ENCODE measurements around the gene SNX20. TPM values are rescaled to one million over a fixed set of nuclear protein-coding genes. Genes with fewer than 3 reads are reported as not detected.

SNX20 gene
- total RNA-seq, 2 donors from 2014 or later, result 0.86 to 1.6 TPM

DNA sequence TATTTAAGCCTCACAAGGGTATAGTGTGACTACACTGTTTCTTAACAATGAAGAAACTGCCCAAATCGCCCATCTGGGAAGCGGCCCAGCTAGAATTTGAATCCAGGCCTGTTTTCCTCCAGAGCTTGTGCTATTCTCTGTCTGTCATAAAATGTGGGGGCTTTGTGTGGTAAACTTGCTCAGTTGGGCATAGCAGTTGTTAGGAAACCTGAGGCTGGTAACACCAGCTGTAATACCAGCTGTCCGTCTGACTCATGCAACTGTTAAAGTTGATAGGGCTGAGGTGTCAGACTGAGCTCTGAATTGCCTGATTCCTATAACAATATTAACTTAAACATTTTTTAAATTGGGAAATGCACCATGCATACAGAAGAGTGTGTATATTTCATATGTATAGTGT lies 21.6 kb upstream of the SNX20 start:
- Histone ChIP-seq H3K9ac (ENCODE audit: low read depth in 2 of 2, low read length in 2 of 2) (no peak overlapping the region), H3K27me3 (no peaks in the 10 kb centered on the region), H3K36me3 (no peaks in the 10 kb centered on the region), H3K4me3 (no peak overlapping the region), H3K27ac (no peak overlapping the region), H3K4me1 (no peaks in the 10 kb centered on the region), H3K9me3 (no peaks in the 10 kb centered on the region)
- intact Hi-C loops (cut with DNase I), result no loop called here
- DNase-seq, result no peak
- TF ChIP-seq, protein P1, sequence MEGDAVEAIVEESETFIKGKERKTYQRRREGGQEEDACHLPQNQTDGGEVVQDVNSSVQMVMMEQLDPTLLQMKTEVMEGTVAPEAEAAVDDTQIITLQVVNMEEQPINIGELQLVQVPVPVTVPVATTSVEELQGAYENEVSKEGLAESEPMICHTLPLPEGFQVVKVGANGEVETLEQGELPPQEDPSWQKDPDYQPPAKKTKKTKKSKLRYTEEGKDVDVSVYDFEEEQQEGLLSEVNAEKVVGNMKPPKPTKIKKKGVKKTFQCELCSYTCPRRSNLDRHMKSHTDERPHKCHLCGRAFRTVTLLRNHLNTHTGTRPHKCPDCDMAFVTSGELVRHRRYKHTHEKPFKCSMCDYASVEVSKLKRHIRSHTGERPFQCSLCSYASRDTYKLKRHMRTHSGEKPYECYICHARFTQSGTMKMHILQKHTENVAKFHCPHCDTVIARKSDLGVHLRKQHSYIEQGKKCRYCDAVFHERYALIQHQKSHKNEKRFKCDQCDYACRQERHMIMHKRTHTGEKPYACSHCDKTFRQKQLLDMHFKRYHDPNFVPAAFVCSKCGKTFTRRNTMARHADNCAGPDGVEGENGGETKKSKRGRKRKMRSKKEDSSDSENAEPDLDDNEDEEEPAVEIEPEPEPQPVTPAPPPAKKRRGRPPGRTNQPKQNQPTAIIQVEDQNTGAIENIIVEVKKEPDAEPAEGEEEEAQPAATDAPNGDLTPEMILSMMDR (IDR thresholded peaks at IDR 0.05), result no peak

DNA sequence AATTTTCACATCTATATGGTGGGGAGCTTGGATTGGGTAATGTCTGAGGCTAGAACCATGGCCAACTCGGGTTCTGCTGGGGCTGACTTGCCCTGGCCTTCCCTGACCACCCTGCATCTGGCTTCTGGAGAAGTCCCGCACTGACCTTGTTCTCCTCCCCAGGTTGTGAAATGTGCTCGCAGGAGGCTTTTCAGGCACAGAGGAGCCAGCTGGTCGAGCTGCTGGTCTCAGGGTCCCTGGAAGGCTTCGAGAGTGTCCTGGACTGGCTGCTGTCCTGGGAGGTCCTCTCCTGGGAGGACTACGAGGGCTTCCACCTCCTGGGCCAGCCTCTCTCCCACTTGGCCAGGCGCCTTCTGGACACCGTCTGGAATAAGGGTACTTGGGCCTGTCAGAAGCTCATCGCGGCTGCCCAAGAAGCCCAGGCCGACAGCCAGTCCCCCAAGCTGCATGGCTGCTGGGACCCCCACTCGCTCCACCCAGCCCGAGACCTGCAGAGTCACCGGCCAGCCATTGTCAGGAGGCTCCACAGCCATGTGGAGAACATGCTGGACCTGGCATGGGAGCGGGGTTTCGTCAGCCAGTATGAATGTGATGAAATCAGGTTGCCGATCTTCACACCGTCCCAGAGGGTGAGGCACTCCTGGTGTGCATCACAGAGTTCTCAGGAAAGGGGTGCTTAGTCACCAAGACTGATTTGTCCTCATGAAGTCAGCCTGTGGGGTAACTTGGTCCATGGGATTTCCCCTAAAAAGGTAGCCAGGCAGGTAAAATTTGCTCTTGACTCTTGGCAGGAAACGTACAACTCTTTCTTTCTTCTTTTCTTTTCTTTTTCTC lies 18.4 kb upstream of the SNX20 start:
- intact Hi-C loops (cut with DNase I), result no loop called here

DNA sequence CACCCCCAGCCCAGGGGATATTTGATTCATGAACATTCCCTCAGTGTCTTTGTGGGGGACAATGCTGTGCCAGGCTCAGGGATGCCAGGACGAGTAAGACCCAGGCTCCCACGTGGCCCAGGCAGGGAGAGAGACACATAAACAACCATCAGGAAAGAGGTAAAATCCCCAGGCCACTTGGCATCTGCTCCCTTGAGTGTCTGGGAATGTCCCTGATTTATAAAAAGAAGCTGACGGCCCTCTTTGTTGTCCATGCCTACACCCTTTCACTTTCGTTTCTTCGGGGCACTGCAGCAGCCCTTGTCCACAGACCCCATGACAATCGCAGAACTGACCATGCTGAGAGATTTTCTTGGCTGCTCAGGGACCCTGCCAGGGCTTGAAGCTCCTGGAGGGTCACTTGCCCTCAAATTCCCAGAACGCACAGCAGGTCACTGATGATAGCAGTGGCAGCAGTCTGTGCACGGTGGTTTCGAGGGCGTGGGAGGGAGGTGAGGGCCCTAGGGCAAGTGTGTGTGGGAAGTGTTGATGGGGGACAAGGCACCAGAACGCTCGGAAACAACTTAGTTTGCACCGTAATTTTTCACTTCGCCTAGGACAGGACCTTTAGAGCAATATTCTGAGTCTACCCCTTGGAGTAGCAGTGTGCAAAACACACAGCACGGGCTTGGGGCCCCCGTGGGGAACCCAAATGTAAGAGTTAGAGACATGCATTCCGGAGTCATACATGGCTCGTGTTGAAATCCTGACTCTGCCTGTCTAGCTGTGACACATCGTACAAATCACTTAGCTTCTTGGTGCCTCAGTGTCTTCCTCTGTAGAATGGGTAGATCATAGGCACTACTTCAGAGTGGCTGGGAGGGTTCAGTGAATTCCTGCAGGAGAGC lies 17.0 kb upstream of the SNX20 start:
- intact Hi-C loops (cut with DNase I), result no loop called here
- H3K9ac ChIP-seq (ENCODE audit: low read depth in 2 of 2, low read length in 2 of 2), result peak overlapping the region; percentile 27 to 51
- no peak overlapping the region for H3K4me3 ChIP-seq
- no peaks in the 10 kb centered on the region for H3K9me3 ChIP-seq
- H3K4me1 ChIP-seq, result peaks cover 12% of the 10 kb centered on the region
- no peaks in the 10 kb centered on the region for H3K27me3 ChIP-seq
- DNase-seq, result no peak
- TF ChIP-seq, protein P1 (IDR thresholded peaks at IDR 0.05), result no peak
- H3K36me3 ChIP-seq, result no peaks in the 10 kb centered on the region
- H3K27ac ChIP-seq, result peak overlapping the region; percentile 50

More for the DNA sequence above, 18.4 kb upstream of the SNX20 start:
- no peak for DNase-seq
- Histone ChIP-seq H3K4me3 (no peak overlapping the region), H3K9ac (ENCODE audit: low read depth in 2 of 2, low read length in 2 of 2) (no peak overlapping the region), H3K36me3 (no peaks in the 10 kb centered on the region), H3K9me3 (no peaks in the 10 kb centered on the region), H3K4me1 (peaks cover 12% of the 10 kb centered on the region), H3K27me3 (no peaks in the 10 kb centered on the region), H3K27ac (no peak overlapping the region)
- TF ChIP-seq, protein P1 (IDR thresholded peaks at IDR 0.05), result no peak

DNA sequence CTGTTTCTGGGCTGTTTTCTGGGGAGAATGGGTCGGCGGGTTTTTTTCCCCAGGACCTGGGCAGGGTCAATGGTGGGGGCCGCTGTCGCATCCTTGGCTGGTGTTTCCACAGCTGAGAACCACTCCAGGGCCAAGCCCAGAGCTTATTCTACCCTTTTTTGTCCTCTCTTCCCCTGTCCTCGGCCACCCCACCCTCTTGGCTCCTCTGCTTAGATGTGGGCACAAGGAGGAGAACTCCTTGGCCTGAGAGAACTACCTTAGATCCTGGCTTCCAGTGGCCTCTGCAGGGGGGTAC lies 16.3 kb upstream of the SNX20 start:
- intact Hi-C loops (cut with DNase I), result no loop called here
- H3K27ac ChIP-seq, result peak overlapping the region; percentile 50

More for the DNA sequence above, 16.3 kb upstream of the SNX20 start:
- peak overlapping the region; percentile 27 to 45 for H3K9ac ChIP-seq (ENCODE audit: low read depth in 2 of 2, low read length in 2 of 2)
- no peaks in the 10 kb centered on the region for H3K9me3 ChIP-seq
- no peak overlapping the region for H3K4me3 ChIP-seq
- H3K36me3 ChIP-seq, result no peaks in the 10 kb centered on the region
- TF ChIP-seq, protein P1 (IDR thresholded peaks at IDR 0.05), result no peak
- H3K27me3 ChIP-seq, result no peaks in the 10 kb centered on the region
- peaks cover 12% of the 10 kb centered on the region for H3K4me1 ChIP-seq
- DNase-seq, result no peak

All from colonic mucosa (tissue), 4 donors.